ENCODE data around the gene HIGD2B. TPM values are rescaled to one million over a fixed set of nuclear protein-coding genes. Genes with fewer than 3 reads are reported as not detected.
A peak's percentile ranks its signal among the peaks of the same experiment; 100 is the strongest.
"Not testable (repeated sequence)": the region's sequence is repeated elsewhere in the genome, so short reads cannot be mapped to it uniquely, and the experiment has no call there.

Gene HIGD2B
- total RNA-seq, 8 experiments from 2014 or later: 0.22 to 0.66 (median 0.44) TPM; not detected in 2

- H3K4me1 ChIP-seq (replicated peaks in 1 of 2); H3K4me3 ChIP-seq; ATAC-seq (replicated peaks in 6 of 8); in situ Hi-C loops (cut with MboI; ENCODE audit: low pct_unique_long_range_greater_than_20kb in 2 of 9, low sequenced_read_pairs in 9 of 9, unreplicated experiment in 9 of 9); H3K27ac ChIP-seq: not testable (repeated sequence)
- WGBS, 10 experiments: no CpG with 5 or more reads among the region's 11 CpGs
These were observed 20.3 kb downstream of the HIGD2B start for GRCh38 chr15:72665706-72666105.

GRCh38 chr15:72663931-72664330, 22.1 kb downstream of the HIGD2B start:
- in situ Hi-C loops (cut with MboI; ENCODE audit: low pct_unique_long_range_greater_than_20kb in 2 of 9, low sequenced_read_pairs in 9 of 9, unreplicated experiment in 9 of 9); H3K27ac ChIP-seq; H3K4me1 ChIP-seq (replicated peaks in 1 of 2); ATAC-seq (replicated peaks in 6 of 8); H3K4me3 ChIP-seq: not testable (repeated sequence)
- no CpG with 5 or more reads among the region's 8 CpGs for WGBS, 10 experiments

- in situ Hi-C loops (cut with MboI; ENCODE audit: low pct_unique_long_range_greater_than_20kb in 2 of 9, low sequenced_read_pairs in 9 of 9, unreplicated experiment in 9 of 9); H3K4me1 ChIP-seq (replicated peaks in 1 of 2); H3K4me3 ChIP-seq; ATAC-seq (replicated peaks in 6 of 8); H3K27ac ChIP-seq: not testable (repeated sequence)
- no CpG with 5 or more reads among the region's 10 CpGs for WGBS, 10 experiments
These were observed 24.9 kb downstream of the HIGD2B start for GRCh38 chr15:72661081-72661480.

- not testable (repeated sequence) for ATAC-seq (replicated peaks in 6 of 8)
- no CpG with 5 or more reads among the region's 3 CpGs for WGBS, 10 experiments
These were observed 30.0 kb downstream of the HIGD2B start for GRCh38 chr15:72656014-72656413.

GRCh38 chr15:72654397-72654796, 31.6 kb downstream of the HIGD2B start, which contains the start of gene GOLGA6B:
Gene GOLGA6B, plus strand, starts transcription at chr15:72654697. Its CDS starts 41 bp downstream, at chr15:72654738.
- H3K27ac ChIP-seq; H3K4me3 ChIP-seq; H3K4me1 ChIP-seq (replicated peaks in 1 of 2); ATAC-seq (replicated peaks in 6 of 8); in situ Hi-C loops (cut with MboI; ENCODE audit: low pct_unique_long_range_greater_than_20kb in 2 of 9, low sequenced_read_pairs in 9 of 9, unreplicated experiment in 9 of 9): not testable (repeated sequence)
- WGBS, 10 experiments: no CpG with 5 or more reads among the region's 7 CpGs

More at GRCh38 chr15:72656014-72656413, 30.0 kb downstream of the HIGD2B start:
- H3K27ac ChIP-seq; H3K4me1 ChIP-seq (replicated peaks in 1 of 2); H3K4me3 ChIP-seq; in situ Hi-C loops (cut with MboI; ENCODE audit: low pct_unique_long_range_greater_than_20kb in 2 of 9, low sequenced_read_pairs in 9 of 9, unreplicated experiment in 9 of 9): not testable (repeated sequence)

GRCh38 chr15:72648631-72649253, 37.2 kb downstream of the HIGD2B start:
- ATAC-seq (replicated peaks in 6 of 8); H3K4me3 ChIP-seq; H3K4me1 ChIP-seq (replicated peaks in 1 of 2); H3K27ac ChIP-seq: not testable (repeated sequence)
- in situ Hi-C loops (cut with MboI; ENCODE audit: low pct_unique_long_range_greater_than_20kb in 2 of 9, low sequenced_read_pairs in 9 of 9, unreplicated experiment in 9 of 9): loop anchor here in 2 of 9 experiments (25.0 kb wide), 1 partner anchor 1464 kb away; no protein-coding TSS in a partner anchor
- no CpG with 5 or more reads among the region's 10 CpGs for WGBS, 10 experiments

- H3K4me3 ChIP-seq; H3K27ac ChIP-seq; H3K4me1 ChIP-seq (replicated peaks in 1 of 2): not testable (repeated sequence)
- WGBS, 10 experiments: no CpG with 5 or more reads among the region's 2 CpGs
- ATAC-seq (replicated peaks in 6 of 8): peak; percentile 70 to 95 (median 82)
- in situ Hi-C loops (cut with MboI; ENCODE audit: low pct_unique_long_range_greater_than_20kb in 2 of 9, low sequenced_read_pairs in 9 of 9, unreplicated experiment in 9 of 9): loop anchor here in 2 of 9 experiments (25.0 kb wide), 1 partner anchor 1470 kb away; no protein-coding TSS in a partner anchor
These were observed 43.7 kb downstream of the HIGD2B start for GRCh38 chr15:72642271-72642670.

- not testable (repeated sequence) for H3K4me1 ChIP-seq (replicated peaks in 1 of 2); H3K4me3 ChIP-seq; H3K27ac ChIP-seq; ATAC-seq (replicated peaks in 6 of 8)
- WGBS, 10 experiments: no CpG with 5 or more reads among the region's 26 CpGs
- in situ Hi-C loops (cut with MboI; ENCODE audit: low pct_unique_long_range_greater_than_20kb in 2 of 9, low sequenced_read_pairs in 9 of 9, unreplicated experiment in 9 of 9): loop anchor here in 2 of 9 experiments (25.0 kb wide), 1 partner anchor 1472 kb away; no protein-coding TSS in a partner anchor
These were observed 46.1 kb downstream of the HIGD2B start for GRCh38 chr15:72639759-72640483.

GRCh38 chr15:72636519-72637282, 49.3 kb downstream of the HIGD2B start:
- not testable (repeated sequence) for H3K27ac ChIP-seq; H3K4me1 ChIP-seq (replicated peaks in 1 of 2)
- in situ Hi-C loops (cut with MboI; ENCODE audit: low pct_unique_long_range_greater_than_20kb in 2 of 9, low sequenced_read_pairs in 9 of 9, unreplicated experiment in 9 of 9): loop anchor here in 2 of 9 experiments (25.0 kb wide), 1 partner anchor 1476 kb away; no protein-coding TSS in a partner anchor
- peak overlapping the region in 1 of 5 donors; percentile 43 for H3K4me3 ChIP-seq
- WGBS, 10 experiments: no CpG with 5 or more reads among the region's 43 CpGs
- peak; percentile 90 to 94 (median 92) for ATAC-seq (replicated peaks in 6 of 8)

GRCh38 chr15:72629068-72629570, 56.9 kb downstream of the HIGD2B start:
- not testable (repeated sequence) for H3K4me1 ChIP-seq (replicated peaks in 1 of 2); H3K27ac ChIP-seq; H3K4me3 ChIP-seq; ATAC-seq (replicated peaks in 6 of 8)
- 0 to 54% methylated on average over 1 to 2 of the region's 7 CpGs; no CpG with 5 or more reads in 8 of the 10 experiments for WGBS, 10 experiments
- in situ Hi-C loops (cut with MboI; ENCODE audit: low pct_unique_long_range_greater_than_20kb in 2 of 9, low sequenced_read_pairs in 9 of 9, unreplicated experiment in 9 of 9): loop anchor here in 2 of 9 experiments (25.0 kb wide), 1 partner anchor 1483 kb away; no protein-coding TSS in a partner anchor

- not testable (repeated sequence) for H3K27ac ChIP-seq; H3K4me1 ChIP-seq (replicated peaks in 1 of 2); H3K4me3 ChIP-seq
- ATAC-seq (replicated peaks in 6 of 8): peak in 2 of 8 experiments; percentile 21 to 53
- in situ Hi-C loops (cut with MboI; ENCODE audit: low pct_unique_long_range_greater_than_20kb in 2 of 9, low sequenced_read_pairs in 9 of 9, unreplicated experiment in 9 of 9): loop anchor here in 2 of 9 experiments (25.0 kb wide), 1 partner anchor 1484 kb away; no protein-coding TSS in a partner anchor
- 60 to 92% (median 83%) methylated on average over 1 to 2 of the region's 11 CpGs; no CpG with 5 or more reads in 7 of the 10 experiments for WGBS, 10 experiments
These were observed 57.5 kb downstream of the HIGD2B start for GRCh38 chr15:72628249-72629067.

GRCh38 chr15:72626153-72626552, 59.8 kb downstream of the HIGD2B start:
- 13 to 95% (median 77%) methylated on average over 1 to 3 of the region's 3 CpGs for WGBS, 10 experiments

More at GRCh38 chr15:72626153-72626552, 59.8 kb downstream of the HIGD2B start:
- not testable (repeated sequence) for H3K27ac ChIP-seq; ATAC-seq (replicated peaks in 6 of 8); H3K4me1 ChIP-seq (replicated peaks in 1 of 2); H3K4me3 ChIP-seq
- in situ Hi-C loops (cut with MboI; ENCODE audit: low pct_unique_long_range_greater_than_20kb in 2 of 9, low sequenced_read_pairs in 9 of 9, unreplicated experiment in 9 of 9): loop anchor here in 2 of 9 experiments (25.0 kb wide), 1 partner anchor 1486 kb away; no protein-coding TSS in a partner anchor
